Upper lobe of left lung (tissue), 4 donors: ENCODE measurements around the gene CEP152.

Source experiments
- POLR2A ChIP-seq, 4 donors: fragments of 450-650 bp; IDR thresholded peaks; one replicate each; pipeline ENCODE4 v1.5.1; 2016 to 2017; ENCODE audit warnings: antibody characterized with exemption in 4 of 4, mild to moderate bottlenecking in 2 of 4
- POLR2AphosphoS5 ChIP-seq, 2 donors: sonication (generic); formaldehyde crosslinking; IDR thresholded peaks; one replicate each; pipeline ENCODE4 v1.5.1; 2017; ENCODE audit warnings: antibody characterized with exemption in 2 of 2
- TF ChIP-seq, protein P1 (sequence below), 6 experiments: fragments of 450-650 bp in 4 of 6; fragments of 200-600 bp in 2 of 6; sonication (generic) in 2 of 6; IDR thresholded peaks; one replicate each; pipeline ENCODE4 v1.5.1; 2016 to 2019; ENCODE audit warnings: antibody characterized with exemption in 6 of 6

DNA sequence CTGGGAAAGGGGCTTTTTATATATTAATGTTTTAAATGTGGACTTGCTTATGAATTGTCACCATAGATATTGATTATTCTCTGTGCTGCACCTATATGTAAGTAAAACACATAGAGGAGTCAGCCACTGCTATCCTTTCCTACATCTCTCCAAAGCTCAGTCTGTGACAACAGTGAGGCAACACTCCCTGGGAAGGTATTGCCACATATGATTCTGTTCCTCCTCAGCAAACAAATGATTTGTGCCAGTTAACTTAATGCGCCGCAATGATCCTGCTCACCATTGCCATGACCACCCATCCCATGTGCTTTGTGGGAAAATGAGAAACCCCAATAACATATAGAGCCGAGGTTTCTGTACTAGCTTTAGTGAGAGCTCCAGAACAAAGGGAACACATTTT lies 90.2 kb downstream of the CEP152 start:
- TF ChIP-seq POLR2A (IDR thresholded peaks at IDR 0.05) (no peak), POLR2AphosphoS5 (IDR thresholded peaks at IDR 0.05) (no peak)
- TF ChIP-seq, protein P1, sequence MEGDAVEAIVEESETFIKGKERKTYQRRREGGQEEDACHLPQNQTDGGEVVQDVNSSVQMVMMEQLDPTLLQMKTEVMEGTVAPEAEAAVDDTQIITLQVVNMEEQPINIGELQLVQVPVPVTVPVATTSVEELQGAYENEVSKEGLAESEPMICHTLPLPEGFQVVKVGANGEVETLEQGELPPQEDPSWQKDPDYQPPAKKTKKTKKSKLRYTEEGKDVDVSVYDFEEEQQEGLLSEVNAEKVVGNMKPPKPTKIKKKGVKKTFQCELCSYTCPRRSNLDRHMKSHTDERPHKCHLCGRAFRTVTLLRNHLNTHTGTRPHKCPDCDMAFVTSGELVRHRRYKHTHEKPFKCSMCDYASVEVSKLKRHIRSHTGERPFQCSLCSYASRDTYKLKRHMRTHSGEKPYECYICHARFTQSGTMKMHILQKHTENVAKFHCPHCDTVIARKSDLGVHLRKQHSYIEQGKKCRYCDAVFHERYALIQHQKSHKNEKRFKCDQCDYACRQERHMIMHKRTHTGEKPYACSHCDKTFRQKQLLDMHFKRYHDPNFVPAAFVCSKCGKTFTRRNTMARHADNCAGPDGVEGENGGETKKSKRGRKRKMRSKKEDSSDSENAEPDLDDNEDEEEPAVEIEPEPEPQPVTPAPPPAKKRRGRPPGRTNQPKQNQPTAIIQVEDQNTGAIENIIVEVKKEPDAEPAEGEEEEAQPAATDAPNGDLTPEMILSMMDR (IDR thresholded peaks at IDR 0.05): no peak
